Measurements from ENCODE around the gene HELLS.

- TF ChIP-seq CTCF (conservative IDR thresholded peaks at IDR 0.05; ENCODE audit: low read length) (no peak), EZH2phosphoT487 (IDR thresholded peaks at IDR 0.05; ENCODE audit: borderline replicate concordance, low read depth, low read length) (no peak)
Observed at GRCh38 chr10:94546049-94546900, 687 bp downstream of the HELLS start.
